SU-DHL-6 (cell line): ENCODE data around the gene GATA3.

Experiments used
- H2AFZ ChIP-seq: fragments of 200-600 bp; sonication (generic); 2 replicates; pipeline ENCODE4 v1.6.1; 2014; ENCODE audit warnings: low read depth, mild to moderate bottlenecking, moderate library complexity, mixed read lengths, antibody characterized with exemption, low read length; ENCODE audit not compliant: severe bottlenecking
- H3F3A ChIP-seq: fragments of 200-600 bp; shearing (Covaris generic); 2 replicates; pipeline ENCODE4 v1.6.0; 2016; ENCODE audit warnings: antibody characterized with exemption, mild to moderate bottlenecking; ENCODE audit not compliant: insufficient read depth
- H3K27ac ChIP-seq: fragments of 200-600 bp; sonication (generic); 2 replicates; pipeline ENCODE4 v1.5.1; 2016; ENCODE audit warnings: low read depth, mild to moderate bottlenecking, low read length, moderate library complexity, mixed read lengths
- H3K27me3 ChIP-seq: fragments of 200-600 bp; sonication (generic), shearing (Covaris generic); 2 replicates; pipeline ENCODE4 v1.6.0; 2014; ENCODE audit warnings: mild to moderate bottlenecking, low read length
- H3K36me3 ChIP-seq: fragments of 200-600 bp; sonication (generic); 2 replicates; pipeline ENCODE4 v1.6.1; 2014; ENCODE audit warnings: mild to moderate bottlenecking, low read length, mixed read lengths
- H3K4me2 ChIP-seq: fragments of 300-600, 200-600 bp; shearing (Covaris generic), sonication (generic); 2 replicates; pipeline ENCODE4 v1.6.0; 2014; ENCODE audit warnings: low read length, low read depth, mild to moderate bottlenecking; ENCODE audit not compliant: poor library complexity, severe bottlenecking
- H3K4me3 ChIP-seq: fragments of 200-600 bp; sonication (generic); 2 replicates; pipeline ENCODE4 v1.5.1; 2014; ENCODE audit warnings: antibody characterized with exemption, low read length, mild to moderate bottlenecking, mixed read lengths; ENCODE audit not compliant: insufficient read depth, poor library complexity, severe bottlenecking
- H3K79me2 ChIP-seq: fragments of 200-600 bp; sonication (generic); 2 replicates; pipeline ENCODE4 v1.6.1; 2014; ENCODE audit warnings: mild to moderate bottlenecking, low read length, moderate library complexity; ENCODE audit not compliant: insufficient read depth
- H3K9ac ChIP-seq: fragments of 200-600 bp; sonication (generic); 2 replicates; pipeline ENCODE4 v1.7.0; 2014; ENCODE audit warnings: mild to moderate bottlenecking, low read length
- H3K9me2 ChIP-seq: fragments of 200-600 bp; sonication (generic); replicated peaks from 2 replicates; pipeline ENCODE4 v1.6.1; 2014; ENCODE audit warnings: low read length; ENCODE audit not compliant: insufficient read depth
- H3K9me3 ChIP-seq: fragments of 200-600 bp; sonication (generic); 2 replicates; pipeline ENCODE4 v1.6.1; 2014; ENCODE audit warnings: low read length, mixed read lengths; ENCODE audit not compliant: insufficient read depth
- H4K20me1 ChIP-seq: fragments of 200-600 bp; sonication (generic); 2 replicates; pipeline ENCODE4 v1.6.1; 2014; ENCODE audit warnings: low read depth, mild to moderate bottlenecking, antibody characterized with exemption, low read length, moderate library complexity, mixed read lengths
- EZH2phosphoT487 ChIP-seq: fragments of 200-600 bp; sonication (generic), shearing (Covaris generic); conservative IDR thresholded peaks from 2 replicates; pipeline ENCODE4 v1.6.1; 2018; ENCODE audit warnings: mild to moderate bottlenecking, antibody characterized with exemption, low read length, moderate library complexity, mixed read lengths
- TF ChIP-seq, protein P1 (sequence below): fragments of 200-600 bp; sonication (generic); IDR thresholded peaks from one replicate; pipeline ENCODE4 v1.5.1; 2017; ENCODE audit warnings: antibody characterized with exemption, mild to moderate bottlenecking, low read length, moderate library complexity; ENCODE audit not compliant: insufficient read depth, poor library complexity, severe bottlenecking

GATA3 gene

DNA sequence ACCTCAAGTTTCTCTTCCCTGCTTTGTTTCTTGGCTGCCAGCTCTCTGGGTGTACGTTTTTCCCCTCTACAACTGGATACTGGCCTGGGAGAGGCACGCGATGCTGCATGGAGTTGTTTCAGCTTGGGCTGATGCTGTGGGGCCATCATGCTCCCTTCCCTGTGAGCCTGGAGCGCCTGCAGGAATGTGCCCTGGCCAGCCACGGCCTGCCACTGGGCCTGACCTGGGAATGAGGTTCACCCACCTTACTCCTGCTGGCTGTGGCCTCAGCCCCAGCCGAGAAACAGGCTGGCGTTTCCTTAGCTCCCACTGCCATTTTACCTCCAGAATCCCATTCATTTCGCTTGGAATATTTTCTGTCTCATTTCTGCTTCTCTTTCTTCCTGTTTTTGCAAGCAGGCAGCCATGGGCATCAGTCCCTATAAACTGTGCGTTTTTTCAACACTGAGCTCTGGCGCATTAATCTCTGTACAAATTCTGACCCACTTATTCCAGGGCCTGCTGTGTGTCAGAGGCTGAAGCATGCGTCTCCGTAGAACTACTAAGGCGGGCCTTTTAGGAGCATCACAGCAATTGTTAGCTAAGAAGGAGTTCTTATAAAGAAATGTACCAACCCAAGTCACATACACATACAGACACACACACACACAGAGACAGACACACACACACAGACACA, 57.9 kb downstream of the GATA3 start:
- no peaks in the 10 kb centered on the region for H3F3A ChIP-seq
- H2AFZ ChIP-seq, result no peak overlapping the region
- H4K20me1 ChIP-seq, result no peaks in the 10 kb centered on the region
- H3K9ac ChIP-seq, result no peak overlapping the region
- no peaks in the 10 kb centered on the region for H3K9me3 ChIP-seq
- H3K4me3 ChIP-seq, result no peak overlapping the region
- H3K27me3 ChIP-seq, result no peaks in the 10 kb centered on the region
- H3K4me2 ChIP-seq, result no peak overlapping the region
- TF ChIP-seq EZH2phosphoT487, result no peak
- TF ChIP-seq, protein P1, sequence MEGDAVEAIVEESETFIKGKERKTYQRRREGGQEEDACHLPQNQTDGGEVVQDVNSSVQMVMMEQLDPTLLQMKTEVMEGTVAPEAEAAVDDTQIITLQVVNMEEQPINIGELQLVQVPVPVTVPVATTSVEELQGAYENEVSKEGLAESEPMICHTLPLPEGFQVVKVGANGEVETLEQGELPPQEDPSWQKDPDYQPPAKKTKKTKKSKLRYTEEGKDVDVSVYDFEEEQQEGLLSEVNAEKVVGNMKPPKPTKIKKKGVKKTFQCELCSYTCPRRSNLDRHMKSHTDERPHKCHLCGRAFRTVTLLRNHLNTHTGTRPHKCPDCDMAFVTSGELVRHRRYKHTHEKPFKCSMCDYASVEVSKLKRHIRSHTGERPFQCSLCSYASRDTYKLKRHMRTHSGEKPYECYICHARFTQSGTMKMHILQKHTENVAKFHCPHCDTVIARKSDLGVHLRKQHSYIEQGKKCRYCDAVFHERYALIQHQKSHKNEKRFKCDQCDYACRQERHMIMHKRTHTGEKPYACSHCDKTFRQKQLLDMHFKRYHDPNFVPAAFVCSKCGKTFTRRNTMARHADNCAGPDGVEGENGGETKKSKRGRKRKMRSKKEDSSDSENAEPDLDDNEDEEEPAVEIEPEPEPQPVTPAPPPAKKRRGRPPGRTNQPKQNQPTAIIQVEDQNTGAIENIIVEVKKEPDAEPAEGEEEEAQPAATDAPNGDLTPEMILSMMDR, result no peak
- no peaks in the 10 kb centered on the region for H3K9me2 ChIP-seq
- no peaks in the 10 kb centered on the region for H3K36me3 ChIP-seq
- no peak overlapping the region for H3K27ac ChIP-seq
- H3K79me2 ChIP-seq, result no peaks in the 10 kb centered on the region

DNA sequence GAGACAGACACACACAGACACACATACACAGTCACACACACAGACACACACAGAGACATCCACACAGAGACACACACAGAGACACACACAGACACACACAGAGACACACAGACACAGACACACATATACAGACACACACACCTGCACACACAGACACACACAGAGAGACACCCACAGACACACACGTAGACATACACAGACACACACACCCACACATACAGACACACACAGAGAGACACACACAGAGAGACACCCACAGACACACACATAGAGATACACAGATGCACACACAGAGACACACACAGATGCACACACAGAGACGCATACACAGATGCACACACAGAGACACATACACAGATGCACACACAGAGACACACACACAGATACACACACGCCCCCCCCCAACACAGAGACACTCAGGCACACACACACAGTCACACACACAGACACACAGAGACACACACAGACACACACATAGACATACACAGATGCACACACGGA, 58.5 kb downstream of the GATA3 start:
- Histone ChIP-seq H3K9ac (no peak overlapping the region), H4K20me1 (no peaks in the 10 kb centered on the region), H2AFZ (no peak overlapping the region), H3K4me3 (no peak overlapping the region), H3K4me2 (no peak overlapping the region), H3K79me2 (no peaks in the 10 kb centered on the region), H3K27ac (no peak overlapping the region), H3K27me3 (no peaks in the 10 kb centered on the region), H3K9me3 (no peaks in the 10 kb centered on the region), H3F3A (no peaks in the 10 kb centered on the region), H3K36me3 (no peaks in the 10 kb centered on the region), H3K9me2 (no peaks in the 10 kb centered on the region)
- no peak for TF ChIP-seq EZH2phosphoT487
- TF ChIP-seq, protein P1, result no peak

DNA sequence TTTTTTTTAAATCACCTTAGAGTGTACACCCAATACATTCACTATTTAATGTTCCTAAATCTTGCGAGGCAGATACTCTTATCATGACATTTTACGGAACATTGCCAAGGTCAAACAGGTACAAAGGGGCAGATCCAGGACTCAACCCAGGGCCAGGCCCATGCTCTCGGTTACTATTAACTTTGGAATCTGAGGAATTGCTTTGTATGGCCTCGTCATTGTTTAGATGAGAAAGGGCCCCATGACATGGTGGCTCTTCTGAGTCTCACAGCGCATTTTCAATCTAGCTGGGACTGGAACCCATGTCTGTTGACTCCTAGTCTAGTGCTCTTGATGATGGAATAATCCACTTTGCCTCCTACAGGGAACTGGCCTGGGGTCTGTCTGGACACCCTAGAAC, 59.1 kb downstream of the GATA3 start:
- no peaks in the 10 kb centered on the region for H3F3A ChIP-seq

More for the DNA sequence above, 59.1 kb downstream of the GATA3 start:
- no peak for TF ChIP-seq EZH2phosphoT487
- TF ChIP-seq, protein P1, result no peak
- Histone ChIP-seq H3K27me3 (no peaks in the 10 kb centered on the region), H3K9me2 (no peaks in the 10 kb centered on the region), H3K27ac (no peak overlapping the region), H3K4me3 (no peak overlapping the region), H3K9ac (no peak overlapping the region), H3K9me3 (no peaks in the 10 kb centered on the region), H3K4me2 (no peak overlapping the region), H4K20me1 (no peaks in the 10 kb centered on the region), H3K79me2 (no peaks in the 10 kb centered on the region), H3K36me3 (no peaks in the 10 kb centered on the region), H2AFZ (no peak overlapping the region)
